ENCODE data around the gene ATP11C.

Gene ATP11C

DNA sequence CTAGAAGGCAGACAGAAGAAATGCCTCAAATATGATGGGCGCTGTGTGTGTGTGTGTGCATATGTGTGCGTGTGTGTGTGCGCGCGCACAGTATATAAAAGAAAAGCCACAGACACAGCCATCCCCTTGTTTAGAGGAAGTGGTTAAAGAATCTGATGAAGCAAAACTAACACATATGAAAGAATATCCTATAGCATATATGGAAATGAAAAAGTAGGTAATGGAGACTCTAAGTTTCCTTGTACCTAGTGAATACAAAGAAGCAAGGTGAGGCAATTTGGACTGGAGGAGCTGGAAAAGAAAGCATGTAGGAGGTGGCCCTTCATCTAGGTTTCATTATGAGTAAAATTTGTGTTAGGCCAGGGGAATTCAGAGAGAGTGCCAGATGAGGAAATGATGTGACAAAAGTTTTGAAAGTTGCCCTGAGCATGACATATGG is 166.3 kb downstream of the ATP11C start:
- TF ChIP-seq, protein P1, sequence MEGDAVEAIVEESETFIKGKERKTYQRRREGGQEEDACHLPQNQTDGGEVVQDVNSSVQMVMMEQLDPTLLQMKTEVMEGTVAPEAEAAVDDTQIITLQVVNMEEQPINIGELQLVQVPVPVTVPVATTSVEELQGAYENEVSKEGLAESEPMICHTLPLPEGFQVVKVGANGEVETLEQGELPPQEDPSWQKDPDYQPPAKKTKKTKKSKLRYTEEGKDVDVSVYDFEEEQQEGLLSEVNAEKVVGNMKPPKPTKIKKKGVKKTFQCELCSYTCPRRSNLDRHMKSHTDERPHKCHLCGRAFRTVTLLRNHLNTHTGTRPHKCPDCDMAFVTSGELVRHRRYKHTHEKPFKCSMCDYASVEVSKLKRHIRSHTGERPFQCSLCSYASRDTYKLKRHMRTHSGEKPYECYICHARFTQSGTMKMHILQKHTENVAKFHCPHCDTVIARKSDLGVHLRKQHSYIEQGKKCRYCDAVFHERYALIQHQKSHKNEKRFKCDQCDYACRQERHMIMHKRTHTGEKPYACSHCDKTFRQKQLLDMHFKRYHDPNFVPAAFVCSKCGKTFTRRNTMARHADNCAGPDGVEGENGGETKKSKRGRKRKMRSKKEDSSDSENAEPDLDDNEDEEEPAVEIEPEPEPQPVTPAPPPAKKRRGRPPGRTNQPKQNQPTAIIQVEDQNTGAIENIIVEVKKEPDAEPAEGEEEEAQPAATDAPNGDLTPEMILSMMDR (IDR thresholded peaks at IDR 0.05): no peak
- H3K9ac ChIP-seq: no peak overlapping the region
- no peak overlapping the region for H3K4me3 ChIP-seq (ENCODE audit: low read depth, low read length)
- no peak overlapping the region for H2AFZ ChIP-seq
- H3K79me2 ChIP-seq: no peaks in the 10 kb centered on the region
- no peaks in the 10 kb centered on the region for H3K4me1 ChIP-seq
- H3K36me3 ChIP-seq (ENCODE audit: control insufficient read depth, insufficient read depth, low read length): no peaks in the 10 kb centered on the region
- H3K27ac ChIP-seq: no peak overlapping the region
- H3K9me3 ChIP-seq (ENCODE audit: control insufficient read depth, low read length): no peaks in the 10 kb centered on the region
- no peaks in the 10 kb centered on the region for H3K27me3 ChIP-seq (ENCODE audit: control insufficient read depth, insufficient read depth, low read length)
- H3K4me2 ChIP-seq (ENCODE audit: low read length): no peak overlapping the region

DNA sequence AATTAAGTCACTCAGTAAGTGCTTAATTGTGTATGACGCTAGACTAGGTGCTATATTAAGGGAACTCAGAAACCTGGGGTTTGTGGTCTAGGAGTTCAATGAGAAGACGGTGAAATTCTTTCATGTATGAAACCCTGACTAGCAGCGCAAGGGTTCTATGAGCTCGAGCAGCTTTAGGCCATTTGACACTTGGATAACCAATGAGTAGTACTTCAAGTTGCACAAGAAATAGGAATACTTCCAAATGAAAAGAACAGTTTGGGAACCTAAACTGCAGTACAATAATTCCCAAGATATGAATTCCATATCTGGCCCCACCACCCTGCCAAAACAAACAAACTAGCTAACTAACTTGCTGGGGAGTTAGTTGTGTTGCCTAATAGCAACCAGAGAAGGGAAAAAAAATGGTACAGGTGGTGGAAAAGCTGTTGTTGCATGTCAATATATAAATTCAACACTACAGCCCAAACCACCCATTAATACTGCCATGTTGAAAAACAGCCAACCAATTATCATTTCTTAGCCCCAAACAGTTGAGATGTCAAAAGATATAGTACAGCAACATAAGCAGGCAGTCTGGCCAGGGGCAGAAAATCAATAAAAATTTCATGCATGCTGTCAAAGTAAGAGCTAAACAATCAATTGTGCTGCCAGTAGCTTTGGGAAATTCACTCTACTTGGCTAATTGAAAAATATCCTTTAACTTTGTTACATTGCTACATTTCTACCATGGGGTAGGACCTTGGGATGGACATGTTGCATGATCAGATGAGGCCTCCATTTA is 170.3 kb downstream of the ATP11C start:
- Histone ChIP-seq H3K4me2 (ENCODE audit: low read length) (no peak overlapping the region), H3K79me2 (no peaks in the 10 kb centered on the region), H3K27me3 (ENCODE audit: control insufficient read depth, insufficient read depth, low read length) (no peaks in the 10 kb centered on the region), H3K36me3 (ENCODE audit: control insufficient read depth, insufficient read depth, low read length) (no peaks in the 10 kb centered on the region), H3K9ac (no peak overlapping the region), H2AFZ (no peak overlapping the region), H3K9me3 (ENCODE audit: control insufficient read depth, low read length) (no peaks in the 10 kb centered on the region), H3K27ac (no peak overlapping the region), H3K4me1 (no peaks in the 10 kb centered on the region), H3K4me3 (ENCODE audit: low read depth, low read length) (no peak overlapping the region)
- TF ChIP-seq, protein P1 (IDR thresholded peaks at IDR 0.05): no peak

DNA sequence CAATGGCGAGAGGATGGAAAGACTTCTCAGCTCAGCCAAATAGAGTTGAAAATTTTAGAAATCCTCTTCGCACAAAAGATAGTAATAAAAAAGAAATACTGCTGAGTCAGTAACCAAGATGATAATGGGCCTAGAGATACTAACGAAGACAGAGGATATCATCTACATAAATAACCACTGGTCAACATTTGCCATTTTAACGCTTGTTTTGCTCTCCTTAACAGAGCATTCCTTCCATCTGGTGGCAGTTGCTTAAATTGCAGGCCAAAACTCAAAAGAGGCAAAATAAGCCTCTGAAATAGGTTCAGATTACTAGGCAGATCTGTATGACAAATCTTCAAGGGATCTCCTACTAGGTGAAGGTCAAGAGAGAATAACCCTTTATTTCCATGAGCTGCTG is 173.2 kb downstream of the ATP11C start:
- no peak overlapping the region for H3K4me3 ChIP-seq (ENCODE audit: low read depth, low read length)

DNA sequence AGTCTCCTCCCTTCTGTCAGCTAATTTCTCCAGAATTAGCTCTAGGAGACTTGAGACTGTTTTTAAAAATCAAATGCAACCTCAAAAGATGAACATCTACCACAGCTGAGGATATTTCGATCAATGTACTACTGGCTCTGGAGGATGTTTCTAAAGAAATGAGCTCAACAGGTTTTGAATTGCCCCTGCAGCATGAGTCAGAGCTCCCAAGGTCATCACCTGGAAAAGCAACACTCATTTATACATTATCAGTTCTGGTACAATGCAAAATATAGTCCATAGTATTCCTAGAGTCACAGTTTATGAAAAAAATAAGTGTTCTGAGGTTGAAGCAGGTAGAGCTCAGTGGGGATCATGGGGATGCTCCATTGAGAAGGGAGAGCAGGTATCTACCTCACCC is 174.0 kb downstream of the ATP11C start:
- TF ChIP-seq, protein P1 (IDR thresholded peaks at IDR 0.05): no peak
- H2AFZ ChIP-seq: no peak overlapping the region
- no peaks in the 10 kb centered on the region for H3K79me2 ChIP-seq
- no peak overlapping the region for H3K27ac ChIP-seq
- H3K36me3 ChIP-seq (ENCODE audit: control insufficient read depth, insufficient read depth, low read length): no peaks in the 10 kb centered on the region
- no peaks in the 10 kb centered on the region for H3K9me3 ChIP-seq (ENCODE audit: control insufficient read depth, low read length)
- no peaks in the 10 kb centered on the region for H3K4me1 ChIP-seq
- no peak overlapping the region for H3K4me2 ChIP-seq (ENCODE audit: low read length)
- H3K4me3 ChIP-seq (ENCODE audit: low read depth, low read length): no peak overlapping the region
- no peaks in the 10 kb centered on the region for H3K27me3 ChIP-seq (ENCODE audit: control insufficient read depth, insufficient read depth, low read length)
- H3K9ac ChIP-seq: no peak overlapping the region

More for the DNA sequence above, 173.2 kb downstream of the ATP11C start:
- Histone ChIP-seq H3K79me2 (no peaks in the 10 kb centered on the region), H2AFZ (no peak overlapping the region), H3K9me3 (ENCODE audit: control insufficient read depth, low read length) (no peaks in the 10 kb centered on the region), H3K27me3 (ENCODE audit: control insufficient read depth, insufficient read depth, low read length) (no peaks in the 10 kb centered on the region), H3K36me3 (ENCODE audit: control insufficient read depth, insufficient read depth, low read length) (no peaks in the 10 kb centered on the region), H3K27ac (no peak overlapping the region), H3K4me2 (ENCODE audit: low read length) (no peak overlapping the region), H3K9ac (no peak overlapping the region), H3K4me1 (no peaks in the 10 kb centered on the region)
- TF ChIP-seq, protein P1 (IDR thresholded peaks at IDR 0.05): peak; percentile 37

DNA sequence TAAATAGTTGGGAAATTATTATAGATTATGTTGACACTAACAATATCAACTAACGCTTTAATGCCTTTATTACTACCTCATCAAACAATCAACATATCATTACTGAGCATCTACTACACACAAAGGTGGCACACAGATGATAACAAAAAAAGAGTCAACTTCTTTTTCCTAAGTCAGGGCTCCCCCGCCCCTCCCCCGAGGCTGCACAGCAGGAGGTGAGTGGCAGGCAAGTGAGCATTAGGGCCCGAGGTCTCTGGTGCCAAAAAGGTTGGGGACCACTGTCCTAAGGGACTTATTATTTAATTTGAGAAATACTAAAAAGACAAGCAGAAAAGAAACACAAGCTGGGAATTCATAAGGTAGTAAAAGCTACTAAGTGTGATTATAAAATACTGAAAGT is 174.6 kb downstream of the ATP11C start:
- no peaks in the 10 kb centered on the region for H3K4me1 ChIP-seq
- H3K4me3 ChIP-seq (ENCODE audit: low read depth, low read length): no peak overlapping the region
- H3K27ac ChIP-seq: no peak overlapping the region
- H3K9ac ChIP-seq: no peak overlapping the region
- H2AFZ ChIP-seq: no peak overlapping the region
- no peaks in the 10 kb centered on the region for H3K79me2 ChIP-seq
- no peaks in the 10 kb centered on the region for H3K9me3 ChIP-seq (ENCODE audit: control insufficient read depth, low read length)
- no peaks in the 10 kb centered on the region for H3K36me3 ChIP-seq (ENCODE audit: control insufficient read depth, insufficient read depth, low read length)
- H3K27me3 ChIP-seq (ENCODE audit: control insufficient read depth, insufficient read depth, low read length): no peaks in the 10 kb centered on the region
- TF ChIP-seq, protein P1 (IDR thresholded peaks at IDR 0.05): no peak
- no peak overlapping the region for H3K4me2 ChIP-seq (ENCODE audit: low read length)
